HG03108 (cell line): Measurements from ENCODE around the gene PGS1.

Experiments used
- ATAC-seq: cut with Tn5 transposase; IDR thresholded peaks from one replicate; pipeline ENCODE4 v1.9.1; 2021; ENCODE audit warnings: moderate library complexity; ENCODE audit not compliant: unreplicated experiment

PGS1 gene

DNA sequence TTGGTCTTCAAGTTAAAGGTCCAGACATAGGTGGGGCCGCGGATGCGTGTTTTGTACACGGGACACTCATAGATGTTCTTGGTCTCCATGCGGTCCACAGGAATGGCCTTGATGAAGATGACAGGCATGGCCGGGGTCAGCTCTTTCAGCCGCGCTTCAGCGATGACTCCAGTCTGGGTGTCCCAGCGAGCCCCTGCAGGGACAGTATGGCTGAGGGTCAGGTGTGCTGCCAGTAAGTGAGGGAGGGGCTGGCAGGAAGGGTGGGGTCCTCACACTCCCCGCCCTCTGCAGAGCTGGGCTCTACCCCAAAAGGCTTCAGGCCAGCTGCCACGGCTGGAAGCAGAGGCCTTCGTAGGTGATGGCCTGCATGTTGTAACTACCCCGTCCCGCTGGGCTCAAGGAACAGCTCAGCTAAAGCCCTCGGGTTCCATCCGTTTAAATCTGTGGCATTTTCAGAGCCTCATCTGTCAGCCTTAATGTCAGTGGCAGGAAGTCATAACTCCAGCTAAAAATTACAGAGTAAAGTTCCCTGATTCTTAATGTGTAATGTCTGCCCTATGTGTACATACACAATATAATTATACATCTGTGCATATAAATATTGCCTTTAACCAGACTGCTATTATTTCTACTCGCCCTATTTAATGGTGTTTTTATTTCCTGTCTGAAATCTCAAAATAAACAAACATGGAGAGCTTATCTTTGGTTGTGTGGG is 45.7 kb downstream of the PGS1 start:
- ATAC-seq, result no peak

DNA sequence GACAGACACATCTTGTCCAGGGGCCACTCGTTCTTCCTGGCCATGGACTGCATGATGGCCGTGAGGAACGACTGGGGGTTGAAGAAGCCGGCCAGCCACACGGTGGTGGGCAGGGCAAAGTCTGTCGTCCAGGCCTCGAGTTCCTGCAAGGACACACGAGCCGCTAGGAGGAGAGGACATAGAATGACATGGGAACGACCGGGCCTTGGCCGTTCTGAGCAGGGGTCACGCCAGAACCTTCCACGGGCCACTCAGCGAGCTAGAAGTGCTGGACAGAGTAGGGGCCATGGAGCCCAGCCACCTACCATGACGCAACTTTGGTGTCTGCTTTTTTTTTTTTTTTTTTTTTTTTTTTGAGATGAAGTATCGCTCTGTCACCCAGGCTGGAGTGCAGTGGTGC is 47.0 kb downstream of the PGS1 start:
- ATAC-seq, result no peak

DNA sequence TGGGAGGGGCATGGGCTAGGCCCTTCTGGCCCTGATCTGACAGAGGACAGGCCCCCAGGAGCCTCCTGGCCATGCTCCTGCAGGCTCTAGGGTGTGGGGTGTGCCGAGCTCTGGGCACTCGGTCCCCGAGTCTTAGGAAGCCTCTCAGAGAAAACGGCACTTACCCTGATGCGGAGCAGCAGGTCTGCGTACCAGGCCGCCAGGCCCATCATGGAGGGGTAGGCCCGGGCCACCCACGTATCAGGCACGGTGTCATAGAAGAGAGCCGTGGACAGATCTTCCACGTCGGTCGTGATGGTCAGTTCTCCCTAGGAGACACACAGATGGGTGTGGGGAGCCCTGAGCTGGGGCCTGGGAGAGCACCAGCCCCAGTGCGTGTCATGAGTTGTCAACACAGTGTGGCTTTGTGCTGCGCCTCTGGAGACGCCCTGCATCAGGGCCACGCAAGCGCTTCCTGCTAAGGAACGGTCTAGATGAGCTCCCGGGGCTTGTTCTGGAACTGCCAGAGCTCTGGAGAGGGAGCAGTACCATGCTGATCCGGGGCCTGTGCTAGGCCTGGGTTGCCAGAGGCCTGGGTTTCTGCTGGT is 47.9 kb downstream of the PGS1 start:
- ATAC-seq, result no peak

DNA sequence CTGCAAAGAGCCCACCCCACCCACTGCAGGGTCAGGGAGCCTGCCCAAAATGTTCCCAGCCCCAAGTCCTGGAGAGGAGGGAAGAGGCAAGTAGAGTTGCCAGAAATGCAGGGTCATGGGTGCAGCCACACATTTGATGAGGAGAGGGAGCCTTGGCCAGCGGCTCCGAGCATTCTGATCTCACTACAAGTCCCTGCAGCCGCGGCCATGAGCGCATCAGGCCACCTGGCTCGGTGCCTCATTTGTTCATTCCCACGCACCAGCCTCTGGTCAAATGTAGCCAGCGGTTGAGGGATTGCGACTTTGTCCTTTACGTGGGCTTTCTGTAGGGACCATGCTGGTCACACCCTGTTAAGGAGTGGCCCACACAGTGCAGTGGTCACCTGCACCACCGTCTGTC is 48.7 kb downstream of the PGS1 start:
- no peak for ATAC-seq

DNA sequence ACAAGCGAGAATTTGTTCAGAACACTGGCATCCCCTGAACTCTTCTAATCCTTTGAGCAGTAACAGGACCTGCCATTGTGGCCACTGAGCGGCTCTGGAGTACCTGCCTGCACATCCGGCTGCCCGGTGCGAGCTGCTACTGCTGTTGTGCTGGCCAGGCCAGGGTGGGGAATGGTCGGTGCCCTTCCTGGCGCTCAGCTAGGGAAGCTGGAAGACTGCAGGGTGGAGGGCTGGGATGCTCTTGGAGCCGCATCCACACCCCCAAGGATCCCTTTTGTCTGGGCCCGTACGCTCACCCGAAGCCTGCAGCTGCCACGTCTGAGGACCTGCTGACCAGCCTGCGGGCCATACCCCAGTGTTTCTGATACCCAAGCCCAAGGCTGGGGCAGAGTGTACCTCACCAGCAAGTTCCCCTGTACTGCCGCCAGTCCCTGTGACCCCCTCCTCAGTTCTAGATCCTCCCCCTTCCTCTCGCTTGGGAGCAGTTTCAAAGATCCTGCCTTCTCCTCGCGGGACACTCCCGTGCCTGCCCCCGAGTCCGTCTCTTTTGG is 49.7 kb downstream of the PGS1 start:
- no peak for ATAC-seq

DNA sequence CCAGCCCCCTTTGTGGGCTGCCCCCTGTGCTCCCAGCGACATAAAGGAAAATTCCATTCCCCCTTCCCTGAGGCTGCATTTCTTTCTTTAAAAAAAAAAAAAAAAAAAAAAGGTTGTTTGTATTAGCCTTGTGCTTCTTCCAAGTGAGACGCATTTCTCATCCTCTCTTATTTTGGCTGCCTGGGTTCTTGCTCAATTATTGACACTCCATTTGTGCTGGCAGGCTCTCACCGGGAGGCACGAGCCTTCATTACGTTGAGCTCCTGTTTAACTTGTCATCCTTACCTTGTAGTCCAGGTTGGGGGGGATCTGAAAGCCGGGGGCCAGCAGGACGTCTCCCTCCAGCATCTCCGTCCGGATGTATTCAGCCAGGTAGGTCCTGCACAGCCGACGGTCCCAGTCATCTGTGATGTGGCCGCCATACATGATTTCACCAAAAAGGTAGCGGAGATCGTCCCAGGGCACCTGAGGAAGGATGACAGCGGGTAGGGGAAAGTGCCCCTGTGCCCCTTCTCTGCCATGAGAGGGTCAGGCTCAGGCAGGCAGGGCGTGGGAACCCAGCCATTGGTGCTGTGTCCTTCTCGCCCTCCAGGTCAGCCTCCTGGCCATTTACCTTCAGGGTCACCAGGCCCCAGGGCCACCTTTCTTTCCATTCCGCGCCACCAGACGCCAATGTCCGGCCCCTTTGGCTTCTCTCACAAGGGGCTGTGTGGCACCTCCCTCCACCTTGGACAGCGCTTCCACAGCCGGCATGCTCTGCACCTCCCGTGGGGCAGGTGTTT is 50.6 kb downstream of the PGS1 start:
- no peak for ATAC-seq

DNA sequence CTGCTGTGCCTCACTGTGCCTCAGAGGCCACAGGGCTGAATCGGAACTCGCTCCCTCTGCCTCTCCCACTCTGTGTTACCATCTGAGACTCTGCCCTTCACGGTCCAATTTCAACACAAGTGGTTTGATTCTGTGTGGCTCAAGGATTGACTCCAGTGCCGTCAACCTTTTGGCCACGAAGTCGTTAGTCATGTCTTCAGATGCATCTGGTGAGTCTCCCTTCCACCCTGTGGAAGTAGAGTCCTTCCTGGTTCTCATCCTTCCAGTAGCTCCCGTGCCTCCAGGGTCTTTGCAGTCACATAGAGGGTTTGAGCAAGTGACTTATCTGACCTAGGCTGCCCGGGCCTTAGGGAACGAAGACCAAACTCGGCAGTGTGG is 51.2 kb downstream of the PGS1 start:
- ATAC-seq, result no peak

DNA sequence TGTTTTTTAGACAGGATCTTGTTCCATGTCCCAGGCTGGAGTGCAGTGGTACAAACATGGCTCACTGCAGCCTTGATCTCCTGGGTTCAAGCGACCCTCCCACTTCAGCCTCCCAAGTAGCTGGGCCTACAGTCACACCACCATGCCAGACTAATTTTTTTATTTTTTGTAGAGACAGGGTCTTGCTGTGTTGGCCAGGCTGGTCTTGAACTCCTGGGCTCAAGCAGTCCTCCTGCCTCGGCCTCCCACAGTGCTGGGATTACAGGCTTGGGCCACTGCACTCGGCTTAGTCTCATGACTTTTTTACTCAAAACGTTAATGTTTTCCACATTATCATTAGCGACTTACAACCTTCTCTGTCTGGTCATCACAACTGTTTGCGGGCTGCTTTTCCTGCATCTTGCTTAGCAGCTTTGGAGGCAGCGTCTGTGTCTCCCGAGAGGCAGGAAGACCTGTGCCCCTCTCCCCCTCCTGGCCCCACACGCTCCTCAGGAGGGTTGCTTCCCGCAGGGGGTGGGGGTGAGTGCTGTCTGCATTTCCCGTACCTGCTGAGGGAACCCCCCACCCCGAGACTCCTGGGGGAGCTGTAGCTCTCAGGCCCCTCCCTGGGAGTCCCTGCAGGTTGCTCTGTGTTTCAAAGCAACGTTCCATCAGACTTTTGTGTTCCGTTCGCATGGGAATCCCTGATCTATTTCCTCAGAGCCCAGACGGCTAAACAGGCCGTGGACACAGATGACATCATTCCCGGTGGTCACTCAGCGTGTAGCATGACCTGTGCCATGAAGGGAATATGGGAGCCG is 52.6 kb downstream of the PGS1 start:
- no peak for ATAC-seq

DNA sequence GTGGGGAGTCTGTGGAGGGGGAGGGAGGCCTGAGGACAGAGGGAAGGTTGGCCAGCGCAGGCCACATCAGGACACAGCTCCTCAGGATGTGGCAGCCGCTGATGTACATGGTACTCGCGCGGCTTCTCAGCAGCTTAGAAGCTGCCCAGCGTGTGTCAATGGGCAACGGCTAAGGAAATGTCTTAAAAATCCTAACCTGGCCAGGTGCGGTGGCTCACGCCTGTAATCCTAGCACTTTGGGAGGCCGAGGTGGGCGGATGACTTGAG is 53.2 kb downstream of the PGS1 start:
- no peak for ATAC-seq

DNA sequence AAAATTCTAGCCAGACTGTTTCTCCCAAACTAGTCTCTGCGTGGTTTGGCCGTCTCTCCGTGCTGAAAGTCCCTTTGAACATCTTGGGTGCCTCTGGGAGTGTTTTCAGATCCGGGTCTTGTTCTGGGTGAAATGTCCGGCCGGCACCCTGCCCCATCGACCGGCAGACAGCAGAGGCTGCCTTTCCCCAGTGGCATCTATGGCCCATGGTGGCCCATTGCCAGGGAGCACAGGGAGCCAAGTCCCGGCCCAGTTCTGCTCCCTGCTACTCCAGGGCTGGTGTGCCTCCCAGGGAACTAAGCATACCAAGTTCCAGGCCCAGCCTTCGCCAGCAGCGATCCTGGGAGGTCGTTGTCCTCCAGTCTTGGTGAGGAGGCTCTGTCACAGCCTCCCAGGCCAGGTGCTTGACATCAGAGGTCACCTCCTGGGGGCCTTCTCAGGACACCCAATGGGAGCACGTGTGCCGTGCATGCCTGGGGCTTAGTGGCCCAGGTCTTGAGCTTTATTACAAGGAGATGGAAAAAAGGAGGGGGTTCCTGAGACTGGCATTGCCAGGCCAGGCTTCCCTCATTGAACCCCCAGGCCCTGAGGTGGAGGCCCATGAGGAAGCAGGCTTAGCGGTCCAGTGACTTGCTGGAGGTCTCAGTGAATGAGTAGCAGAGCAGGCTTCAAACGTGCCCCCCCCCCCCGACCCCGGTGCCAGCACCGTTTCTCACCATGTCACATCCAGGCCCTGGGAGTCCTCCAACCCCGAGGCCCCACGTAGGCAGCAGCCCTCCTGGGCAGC is 54.0 kb downstream of the PGS1 start:
- no peak for ATAC-seq

DNA sequence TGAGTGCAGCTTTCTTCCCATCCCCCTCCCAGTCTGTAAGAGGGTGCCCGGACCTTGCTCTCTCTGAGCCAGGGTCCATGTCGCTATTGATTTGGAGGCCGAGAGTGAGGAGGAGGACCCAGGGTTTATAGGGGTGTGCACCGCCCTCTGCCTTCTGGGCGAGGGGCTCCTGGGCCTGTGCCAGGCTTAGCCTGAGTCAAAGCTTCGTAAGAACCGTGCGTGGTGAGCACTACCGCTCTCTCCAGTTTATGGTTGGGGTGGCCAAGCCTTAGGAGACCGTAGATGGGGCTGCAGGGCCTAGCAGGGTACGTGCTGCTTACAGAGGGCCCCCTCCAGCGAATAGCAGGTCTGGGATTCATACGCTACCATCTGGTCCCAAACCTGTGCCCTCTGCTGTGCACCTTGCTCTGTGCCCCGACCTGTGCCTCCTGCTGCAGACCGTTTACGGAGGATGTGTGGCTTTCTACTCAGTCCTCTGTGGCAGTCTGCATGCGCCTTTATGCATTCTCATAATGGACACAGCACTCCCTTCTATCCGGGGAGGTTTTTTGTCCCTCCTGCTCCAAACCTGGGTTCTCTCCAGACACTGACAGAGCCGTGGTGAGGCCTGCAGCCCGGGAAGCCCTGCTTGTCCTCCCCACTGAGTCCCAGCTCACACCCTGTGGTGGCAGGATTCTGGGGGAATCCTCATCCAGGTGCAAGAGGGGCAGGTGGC is 54.7 kb downstream of the PGS1 start:
- ATAC-seq, result no peak

DNA sequence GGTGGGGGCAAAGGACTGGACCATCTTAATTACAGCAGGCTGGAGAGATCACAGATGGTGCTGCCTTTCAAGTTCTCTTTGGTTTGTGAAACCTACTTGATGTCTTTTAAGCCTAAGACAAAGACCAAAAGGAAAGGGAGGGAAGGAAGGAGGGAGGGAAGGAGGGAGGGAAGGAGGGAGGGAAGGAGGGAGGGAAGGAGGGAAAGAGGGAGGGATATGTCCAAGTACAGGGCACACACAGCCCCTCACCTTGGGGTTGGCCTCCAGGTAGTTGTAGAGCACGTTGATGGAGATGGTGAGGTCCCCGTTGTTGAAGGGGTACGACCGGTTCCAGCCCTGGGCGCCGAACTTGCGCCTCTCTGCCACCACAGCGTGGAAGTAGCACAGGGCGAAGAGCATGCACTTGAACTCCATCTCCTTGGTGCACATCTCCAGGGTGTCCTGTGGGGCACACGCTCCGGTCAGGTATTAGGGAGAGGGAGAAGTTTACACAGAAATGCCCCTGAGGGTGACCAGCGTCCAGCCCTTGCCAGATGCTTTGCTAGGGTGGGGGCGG is 55.4 kb downstream of the PGS1 start:
- ATAC-seq, result no peak

DNA sequence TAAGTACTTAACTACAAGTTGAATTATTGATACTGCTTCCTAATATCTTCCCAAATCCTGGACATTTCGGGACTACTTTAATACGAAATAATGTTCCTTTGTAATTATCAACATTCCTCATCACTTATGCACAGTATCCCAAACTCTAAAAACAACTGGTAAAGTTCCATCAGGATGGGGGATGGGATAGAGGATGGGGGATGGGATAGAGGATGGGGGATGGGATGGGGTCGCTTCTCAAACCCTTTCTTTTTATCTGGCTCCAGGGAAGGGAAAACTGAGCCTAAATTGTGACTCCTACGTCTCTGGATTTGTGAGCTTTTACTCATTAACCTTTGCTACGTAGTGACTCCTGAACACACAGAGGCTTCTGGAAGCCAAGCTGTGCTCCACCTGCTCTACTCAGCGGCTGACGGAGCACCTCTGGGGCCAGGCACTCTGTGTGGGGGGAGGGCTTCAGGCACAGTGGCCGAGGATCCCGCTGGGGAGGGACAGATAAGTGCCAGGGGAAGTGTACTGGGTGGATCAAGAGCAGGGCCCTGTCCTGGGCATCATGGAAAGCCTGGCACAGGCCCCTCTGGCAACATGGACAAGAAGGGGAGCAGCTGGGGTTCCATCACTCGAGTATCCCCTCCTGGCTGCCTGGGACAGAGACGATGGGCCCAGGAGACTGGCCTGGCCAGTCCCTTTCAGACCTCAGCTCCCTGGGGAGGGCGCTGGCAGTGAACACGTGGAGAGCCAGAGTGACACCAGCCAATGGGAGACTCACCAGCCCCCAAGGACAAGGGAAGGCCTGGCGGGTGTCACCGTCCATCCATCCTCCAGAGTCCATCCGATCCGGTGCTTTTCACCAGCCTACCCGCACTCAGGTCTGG is 56.2 kb downstream of the PGS1 start:
- no peak for ATAC-seq

DNA sequence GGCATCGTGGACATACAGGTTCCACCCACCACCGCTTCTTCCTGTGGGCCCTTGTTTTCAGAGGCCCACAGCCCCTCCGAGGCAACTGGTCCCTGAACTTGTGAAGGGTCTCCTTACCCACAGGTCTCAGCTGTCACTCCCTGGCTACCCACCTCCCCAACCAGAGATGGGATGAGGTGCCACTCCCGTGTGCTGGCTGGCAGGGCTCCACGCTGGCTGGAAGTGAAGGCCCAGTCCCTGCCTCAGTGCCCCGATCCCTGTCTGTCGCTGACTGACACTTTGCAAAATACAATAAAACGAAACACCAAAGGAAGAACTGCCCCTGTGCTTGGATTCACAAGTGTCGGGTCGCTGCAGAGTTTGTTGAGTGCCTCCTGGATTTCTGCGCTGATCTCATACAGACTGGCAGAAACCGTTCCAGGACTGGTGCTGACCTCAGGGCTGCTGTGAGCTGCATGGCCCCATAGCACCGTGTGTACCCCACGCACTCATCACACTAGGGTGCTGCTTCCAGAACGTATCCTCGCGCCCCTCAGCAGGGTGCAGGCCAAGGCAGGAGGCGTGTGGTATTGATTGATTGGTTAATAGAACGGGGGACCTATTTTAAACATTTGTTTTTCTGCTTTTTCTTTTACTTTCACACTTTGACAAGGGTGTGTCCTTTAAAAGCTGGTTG is 57.0 kb downstream of the PGS1 start:
- no peak for ATAC-seq

DNA sequence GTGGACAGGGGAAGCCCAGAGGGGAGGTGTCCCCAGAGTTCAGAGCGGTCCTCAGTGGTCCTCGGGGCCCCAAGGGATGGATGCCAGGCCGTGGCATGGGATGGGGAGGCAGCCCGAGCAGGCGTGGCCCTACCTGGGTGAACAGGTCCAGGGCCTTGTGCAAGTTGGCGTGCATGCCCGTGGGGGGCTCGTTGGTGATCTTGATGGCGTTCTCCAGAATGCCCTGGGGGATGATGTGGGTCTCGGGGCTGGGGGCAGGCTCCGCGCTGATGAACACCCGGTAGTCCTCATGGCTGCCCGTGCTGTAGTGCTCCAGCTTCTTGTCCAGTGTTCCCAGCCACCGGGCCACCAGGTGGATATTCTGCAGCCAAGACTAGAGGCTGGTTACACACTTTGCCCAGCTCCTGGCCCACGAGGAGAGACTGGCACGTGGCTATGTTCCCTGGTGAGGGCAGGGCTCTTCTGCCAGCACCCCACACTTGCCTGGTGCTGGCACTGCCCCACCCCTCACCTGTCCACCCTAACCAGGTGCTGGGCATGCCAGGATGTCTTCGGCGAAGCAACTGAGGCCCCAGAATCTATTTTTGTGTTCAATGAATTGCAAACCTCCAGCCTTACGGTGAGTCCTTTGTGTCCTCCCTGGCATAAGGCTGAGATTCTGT is 59.2 kb downstream of the PGS1 start:
- ATAC-seq, result no peak

DNA sequence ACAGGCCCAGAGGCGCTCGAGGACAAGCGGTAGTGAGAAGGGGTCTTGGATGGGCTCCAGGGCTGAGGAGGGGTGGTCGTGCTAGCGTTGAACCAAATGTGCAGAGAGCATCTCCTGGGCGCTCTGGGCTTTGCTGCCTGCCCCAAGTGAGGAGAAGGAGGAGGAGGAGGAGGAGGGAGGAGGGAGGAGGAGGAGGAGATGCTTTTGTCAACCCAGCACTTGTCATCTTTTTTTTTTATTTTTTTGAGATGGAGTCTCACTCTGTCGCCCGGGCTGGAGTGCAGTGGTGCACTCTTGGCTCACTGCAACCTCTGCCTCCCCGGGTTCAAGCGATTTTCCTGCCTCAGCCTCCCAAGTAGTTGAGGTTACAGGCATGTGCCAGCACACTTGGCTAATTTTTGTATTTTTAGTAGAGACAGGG is 59.8 kb downstream of the PGS1 start:
- no peak for ATAC-seq

DNA sequence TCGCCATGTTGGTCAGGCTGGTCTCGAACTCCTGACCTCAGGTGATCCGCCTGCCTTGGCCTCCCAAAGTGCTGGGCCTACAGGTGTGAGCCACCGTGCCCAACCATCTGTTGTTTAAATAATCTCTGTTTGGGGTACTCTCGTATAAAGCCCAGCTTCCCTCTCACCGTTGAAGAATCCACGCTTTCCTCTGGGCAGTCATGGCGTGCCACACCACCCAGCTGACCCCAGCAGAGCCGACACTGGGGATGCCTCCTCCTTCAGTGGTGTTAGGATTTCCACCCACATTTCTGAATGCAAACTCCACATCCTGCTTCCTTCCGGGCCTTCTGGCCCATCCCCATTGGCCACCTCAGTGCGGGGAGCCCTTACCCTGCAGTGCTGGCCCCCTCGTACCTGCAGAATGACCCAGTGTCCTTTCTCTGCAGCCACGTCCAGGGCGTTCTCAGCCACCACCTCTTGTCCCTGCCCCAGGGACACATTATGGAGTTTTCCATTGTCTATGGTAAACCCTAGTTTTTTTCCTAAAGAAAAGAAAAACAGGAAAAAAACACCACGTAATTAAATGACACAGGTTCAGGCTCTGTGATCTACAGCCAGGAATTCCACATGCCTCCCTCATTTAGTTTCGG is 60.4 kb downstream of the PGS1 start:
- no peak for ATAC-seq
